ENCODE results near the gene ECPAS.
"Not testable (repeated sequence)": the region's sequence is repeated elsewhere in the genome, so short reads cannot be mapped to it uniquely, and the experiment has no call there.

ECPAS gene

GRCh38 chr9:111334318-111334863, 149.8 kb downstream of the ECPAS start:
- DNase-seq = not testable (repeated sequence)

DNA sequence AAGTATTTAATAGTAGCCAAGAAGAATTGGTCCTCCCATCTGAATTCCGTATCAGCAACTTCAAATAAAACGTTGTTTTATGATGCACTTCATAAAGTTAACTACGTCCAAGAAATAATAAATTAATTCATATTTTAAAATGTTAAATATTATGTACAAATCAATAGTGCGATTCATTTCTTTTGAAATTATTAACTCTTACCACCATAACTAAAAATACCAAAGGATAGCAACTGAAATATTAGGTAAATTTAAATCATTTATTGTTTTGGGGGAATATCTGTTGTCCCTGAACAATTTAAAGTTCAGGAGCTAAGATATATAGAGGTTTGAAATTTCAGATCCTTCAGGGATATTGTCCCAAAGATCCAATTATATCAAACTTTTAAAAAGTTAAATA, 154.1 kb downstream of the ECPAS start, which contains the start of gene OR2K2:
Gene OR2K2, minus strand, starts transcription at position 101 of the 400 bp plus-strand sequence. CDS start 1,791 bp downstream, outside the sequence.
- DNase-seq = no peak

GRCh38 chr9:111320631-111321030, 163.6 kb downstream of the ECPAS start:
- no peak for DNase-seq

DNA sequence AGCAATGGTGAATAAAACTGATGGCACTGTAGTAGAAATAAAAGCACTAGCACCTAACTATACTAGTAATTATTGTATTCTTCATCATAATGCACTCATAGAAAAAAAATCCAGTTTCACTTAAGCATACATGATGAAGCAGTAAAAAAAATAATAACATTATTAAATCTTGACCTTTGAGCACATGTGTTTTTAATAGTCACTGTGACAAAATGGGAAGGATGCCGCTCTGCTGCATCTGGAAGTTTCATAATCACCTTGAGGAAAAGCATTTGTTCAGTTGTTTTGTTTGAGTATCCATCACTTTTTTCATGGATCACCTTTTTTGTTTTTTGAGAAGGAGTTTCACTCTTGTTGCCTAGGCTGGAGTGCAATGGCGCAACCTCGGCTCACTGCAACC, 167.4 kb downstream of the ECPAS start:
- no peak for DNase-seq
